HepG2 (cell line): ENCODE data around the gene RHBDD1. TPM values are rescaled to one million over a fixed set of nuclear protein-coding genes. Genes with fewer than 3 reads are reported as not detected.

Source experiments
- ATF7-NPFF ChIP-seq: sonication (generic); formaldehyde crosslinking; IDR thresholded peaks from 2 replicates; pipeline ENCODE4 v1.8.1; 2023; ENCODE audit warnings: mild to moderate bottlenecking, low read depth, missing genetic modification reagents, moderate library complexity
- HNF4G ChIP-seq, 2 experiments: sonication (generic) in 1 of 2; formaldehyde crosslinking in 1 of 2; IDR thresholded peaks; 2 replicates each; pipeline versions ENCODE4 v1.4.0 to v1.6.1; 2011 to 2020; ENCODE audit warnings: borderline replicate concordance in 2 of 2, low read depth in 2 of 2, mild to moderate bottlenecking in 2 of 2, low read length in 1 of 2, missing genetic modification reagents in 1 of 2, moderate library complexity in 1 of 2
- JARID2 ChIP-seq: sonication (generic); formaldehyde crosslinking; IDR thresholded peaks from 2 replicates; pipeline ENCODE4 v1.8.1; 2023; ENCODE audit warnings: missing genetic modification reagents, inconsistent platforms; ENCODE audit not compliant: insufficient replicate concordance
- KDM4B ChIP-seq: sonication (generic); formaldehyde crosslinking; IDR thresholded peaks from 2 replicates; pipeline ENCODE4 v1.4.0; 2020; ENCODE audit warnings: missing genetic modification reagents
- MBNL3 ChIP-seq: fragments of 250-450 bp; sonication (Bioruptor Pico); conservative IDR thresholded peaks from 2 replicates; pipeline ENCODE4 v1.8.0; 2022; ENCODE audit warnings: mild to moderate bottlenecking, inconsistent platforms
- MTA1 ChIP-seq: sonication (generic); formaldehyde crosslinking; IDR thresholded peaks from 2 replicates; pipeline ENCODE4 v1.4.0; 2020; ENCODE audit warnings: missing genetic modification reagents, mild to moderate bottlenecking, borderline replicate concordance
- RAD21 ChIP-seq: fragments of 450-650 bp; formaldehyde crosslinking; IDR thresholded peaks from 2 replicates; pipeline ENCODE4 v1.5.0; 2020; ENCODE audit warnings: mild to moderate bottlenecking
- SAP130 ChIP-seq: IDR thresholded peaks from 2 replicates; pipeline ENCODE4 v1.6.1; 2016; ENCODE audit warnings: low read depth
- SRY ChIP-seq: sonication (generic); formaldehyde crosslinking; IDR thresholded peaks from 2 replicates; pipeline ENCODE4 v1.8.0; 2022; ENCODE audit warnings: mild to moderate bottlenecking, missing genetic modification reagents
- TAF1 ChIP-seq: sonication (generic); formaldehyde crosslinking; IDR thresholded peaks from 2 replicates; pipeline ENCODE4 v1.4.0; 2020; ENCODE audit warnings: missing genetic modification reagents
- ZFP36 ChIP-seq: fragments of 150-350 bp; IDR thresholded peaks from 2 replicates; pipeline ENCODE4 v1.6.1; 2018; ENCODE audit warnings: borderline replicate concordance, low read length, low read depth; ENCODE audit not compliant: partially characterized antibody
- ZFP37 ChIP-seq: sonication (generic); formaldehyde crosslinking; IDR thresholded peaks from 2 replicates; pipeline ENCODE4 v1.4.0; 2020; ENCODE audit warnings: missing genetic modification reagents, borderline replicate concordance
- ZNF484 ChIP-seq: sonication (generic); formaldehyde crosslinking; IDR thresholded peaks from 2 replicates; pipeline ENCODE4 v1.5.1; 2020; ENCODE audit warnings: mild to moderate bottlenecking, low read depth, missing genetic modification reagents, borderline replicate concordance
- ZNF766 ChIP-seq: sonication (generic); formaldehyde crosslinking; IDR thresholded peaks from 2 replicates; pipeline ENCODE4 v1.5.0; 2020; ENCODE audit warnings: missing genetic modification reagents, borderline replicate concordance
- polyA plus RNA-seq, 8 experiments: library from polyadenylated mRNA; depleted of rRNA in 3 of 8; stranded (reverse) in 7 of 8; unstranded in 1 of 8; fragments of >200 nt; fragmentation: Illumina TruSeq in 4 of 8; extraction: Trizol in 4 of 8; gene quantifications; 2 replicates each; pipeline versions ENCODE4 v1.2.1 to v1.2.3, GENCODE V29; 2011 to 2016; ENCODE audit warnings: low read depth in 4 of 8, missing spikeins in 1 of 8, mixed read lengths in 1 of 8; ENCODE audit not compliant: insufficient read depth in 1 of 8
- total RNA-seq, 5 experiments: library from RNA; depleted of rRNA; stranded (reverse); fragments of >200 nt; fragmentation: Illumina TruSeq; extraction: Trizol; gene quantifications; 2 replicates each; pipeline ENCODE4 v1.2.3, GENCODE V29; 2016; ENCODE audit warnings: low read depth in 1 of 5
- TF ChIP-seq, protein P1 (sequence below): sonication (generic); formaldehyde crosslinking; IDR thresholded peaks from 2 replicates; pipeline ENCODE4 v1.8.0; 2022; ENCODE audit warnings: mild to moderate bottlenecking, missing genetic modification reagents, moderate library complexity
- TF ChIP-seq, protein P2 (sequence below): sonication (generic); formaldehyde crosslinking; IDR thresholded peaks from 2 replicates; pipeline ENCODE4 v1.4.0; 2020; ENCODE audit warnings: missing genetic modification reagents
- TF ChIP-seq, protein P3 (sequence below): sonication (generic); formaldehyde crosslinking; IDR thresholded peaks from 2 replicates; pipeline ENCODE4 v1.4.0; 2020; ENCODE audit warnings: missing genetic modification reagents
- TF ChIP-seq, protein P4 (sequence below): sonication (generic); formaldehyde crosslinking; IDR thresholded peaks from 2 replicates; pipeline ENCODE4 v1.5.0; 2020; ENCODE audit warnings: missing genetic modification reagents, mild to moderate bottlenecking, borderline replicate concordance
- TF ChIP-seq, protein P5 (sequence below): sonication (generic); formaldehyde crosslinking; IDR thresholded peaks from 2 replicates; pipeline ENCODE4 v1.5.0; 2020; ENCODE audit warnings: missing genetic modification reagents, mild to moderate bottlenecking, borderline replicate concordance
- TF ChIP-seq, protein P6 (sequence below): sonication (generic); formaldehyde crosslinking; IDR thresholded peaks from 2 replicates; pipeline ENCODE4 v1.5.0; 2020; ENCODE audit warnings: mild to moderate bottlenecking, missing genetic modification reagents, moderate library complexity

The RHBDD1 gene
- total and polyA plus RNA-seq, 2 of the 13 experiments (the other 11 are each of a cell fraction or from before 2014, with no cell fraction given): 8.2 to 9.5 TPM

DNA sequence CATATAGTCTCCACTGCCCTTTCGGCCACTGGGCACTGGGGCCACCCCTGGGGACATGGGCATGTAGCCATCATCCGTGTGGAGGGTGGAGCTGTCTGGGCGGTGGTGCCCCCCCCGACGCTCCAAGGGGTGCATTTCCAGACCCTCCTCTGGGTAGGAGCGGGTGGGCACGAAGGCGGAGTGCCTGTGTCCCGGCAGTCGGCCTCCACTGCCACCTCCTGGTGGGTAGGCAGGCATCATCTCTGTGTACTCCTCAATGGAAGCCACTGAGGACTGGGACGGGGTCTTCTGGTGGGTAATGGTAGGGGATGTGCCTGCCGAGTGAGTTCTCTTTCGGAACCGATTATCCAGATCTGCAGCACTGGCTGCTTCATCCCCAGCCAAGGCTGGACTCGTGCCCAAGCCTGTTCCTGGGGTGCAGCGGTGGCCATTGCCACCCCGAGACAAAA is 39.0 kb upstream of the RHBDD1 start (continued):
- TF ChIP-seq, protein P1, sequence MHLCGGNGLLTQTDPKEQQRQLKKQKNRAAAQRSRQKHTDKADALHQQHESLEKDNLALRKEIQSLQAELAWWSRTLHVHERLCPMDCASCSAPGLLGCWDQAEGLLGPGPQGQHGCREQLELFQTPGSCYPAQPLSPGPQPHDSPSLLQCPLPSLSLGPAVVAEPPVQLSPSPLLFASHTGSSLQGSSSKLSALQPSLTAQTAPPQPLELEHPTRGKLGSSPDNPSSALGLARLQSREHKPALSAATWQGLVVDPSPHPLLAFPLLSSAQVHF (CRISPR knock-in tag): peak; percentile 42; the same call in 1 of the 2 replicates
- TF ChIP-seq JARID2 (CRISPR knock-in tag) (no peak), MTA1 (0 out of 2 replicates have a peak, but pooled peaks have one; percentile 17), HNF4G (IDR thresholded peaks at IDR 0.05; ENCODE audit: borderline replicate concordance, low read depth, low read length) (no peak), HNF4G (CRISPR knock-in tag; IDR thresholded peaks at IDR 0.05; ENCODE audit: borderline replicate concordance, low read depth) (no peak), SRY (CRISPR knock-in tag) (no peak), ATF7-NPFF (no peak), SAP130 (CRISPR knock-in tag) (no peak), TAF1 (CRISPR knock-in tag) (no peak), ZFP36 (no peak), ZNF766 (no peak), RAD21 (CRISPR knock-in tag) (peak; percentile 58; the same call in 1 of the 2 replicates), ZFP37 (no peak), KDM4B (CRISPR knock-in tag) (no peak), ZNF484 (CRISPR knock-in tag) (no peak), MBNL3 (CRISPR knock-in tag) (no peak)
- TF ChIP-seq, protein P2, sequence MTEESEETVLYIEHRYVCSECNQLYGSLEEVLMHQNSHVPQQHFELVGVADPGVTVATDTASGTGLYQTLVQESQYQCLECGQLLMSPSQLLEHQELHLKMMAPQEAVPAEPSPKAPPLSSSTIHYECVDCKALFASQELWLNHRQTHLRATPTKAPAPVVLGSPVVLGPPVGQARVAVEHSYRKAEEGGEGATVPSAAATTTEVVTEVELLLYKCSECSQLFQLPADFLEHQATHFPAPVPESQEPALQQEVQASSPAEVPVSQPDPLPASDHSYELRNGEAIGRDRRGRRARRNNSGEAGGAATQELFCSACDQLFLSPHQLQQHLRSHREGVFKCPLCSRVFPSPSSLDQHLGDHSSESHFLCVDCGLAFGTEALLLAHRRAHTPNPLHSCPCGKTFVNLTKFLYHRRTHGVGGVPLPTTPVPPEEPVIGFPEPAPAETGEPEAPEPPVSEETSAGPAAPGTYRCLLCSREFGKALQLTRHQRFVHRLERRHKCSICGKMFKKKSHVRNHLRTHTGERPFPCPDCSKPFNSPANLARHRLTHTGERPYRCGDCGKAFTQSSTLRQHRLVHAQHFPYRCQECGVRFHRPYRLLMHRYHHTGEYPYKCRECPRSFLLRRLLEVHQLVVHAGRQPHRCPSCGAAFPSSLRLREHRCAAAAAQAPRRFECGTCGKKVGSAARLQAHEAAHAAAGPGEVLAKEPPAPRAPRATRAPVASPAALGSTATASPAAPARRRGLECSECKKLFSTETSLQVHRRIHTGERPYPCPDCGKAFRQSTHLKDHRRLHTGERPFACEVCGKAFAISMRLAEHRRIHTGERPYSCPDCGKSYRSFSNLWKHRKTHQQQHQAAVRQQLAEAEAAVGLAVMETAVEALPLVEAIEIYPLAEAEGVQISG: no peak
- TF ChIP-seq, protein P3, sequence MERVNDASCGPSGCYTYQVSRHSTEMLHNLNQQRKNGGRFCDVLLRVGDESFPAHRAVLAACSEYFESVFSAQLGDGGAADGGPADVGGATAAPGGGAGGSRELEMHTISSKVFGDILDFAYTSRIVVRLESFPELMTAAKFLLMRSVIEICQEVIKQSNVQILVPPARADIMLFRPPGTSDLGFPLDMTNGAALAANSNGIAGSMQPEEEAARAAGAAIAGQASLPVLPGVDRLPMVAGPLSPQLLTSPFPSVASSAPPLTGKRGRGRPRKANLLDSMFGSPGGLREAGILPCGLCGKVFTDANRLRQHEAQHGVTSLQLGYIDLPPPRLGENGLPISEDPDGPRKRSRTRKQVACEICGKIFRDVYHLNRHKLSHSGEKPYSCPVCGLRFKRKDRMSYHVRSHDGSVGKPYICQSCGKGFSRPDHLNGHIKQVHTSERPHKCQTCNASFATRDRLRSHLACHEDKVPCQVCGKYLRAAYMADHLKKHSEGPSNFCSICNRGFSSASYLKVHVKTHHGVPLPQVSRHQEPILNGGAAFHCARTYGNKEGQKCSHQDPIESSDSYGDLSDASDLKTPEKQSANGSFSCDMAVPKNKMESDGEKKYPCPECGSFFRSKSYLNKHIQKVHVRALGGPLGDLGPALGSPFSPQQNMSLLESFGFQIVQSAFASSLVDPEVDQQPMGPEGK (CRISPR knock-in tag): no peak
- TF ChIP-seq, protein P4, sequence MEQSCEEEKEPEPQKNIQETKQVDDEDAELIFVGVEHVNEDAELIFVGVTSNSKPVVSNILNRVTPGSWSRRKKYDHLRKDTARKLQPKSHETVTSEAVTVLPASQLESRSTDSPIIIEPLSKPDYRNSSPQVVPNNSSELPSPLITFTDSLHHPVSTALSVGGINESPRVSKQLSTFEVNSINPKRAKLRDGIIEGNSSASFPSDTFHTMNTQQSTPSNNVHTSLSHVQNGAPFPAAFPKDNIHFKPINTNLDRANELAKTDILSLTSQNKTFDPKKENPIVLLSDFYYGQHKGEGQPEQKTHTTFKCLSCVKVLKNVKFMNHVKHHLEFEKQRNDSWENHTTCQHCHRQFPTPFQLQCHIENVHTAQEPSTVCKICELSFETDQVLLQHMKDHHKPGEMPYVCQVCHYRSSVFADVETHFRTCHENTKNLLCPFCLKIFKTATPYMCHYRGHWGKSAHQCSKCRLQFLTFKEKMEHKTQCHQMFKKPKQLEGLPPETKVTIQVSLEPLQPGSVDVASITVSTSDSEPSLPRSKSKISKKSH (CRISPR knock-in tag): peak; percentile 11; the same call in 1 of the 2 replicates
- TF ChIP-seq, protein P5, sequence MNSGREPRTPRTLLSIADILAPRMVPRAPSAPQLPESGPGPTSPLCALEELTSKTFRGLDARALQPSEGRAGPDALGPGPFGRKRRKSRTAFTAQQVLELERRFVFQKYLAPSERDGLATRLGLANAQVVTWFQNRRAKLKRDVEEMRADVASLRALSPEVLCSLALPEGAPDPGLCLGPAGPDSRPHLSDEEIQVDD (CRISPR knock-in tag): no peak
- TF ChIP-seq, protein P6, sequence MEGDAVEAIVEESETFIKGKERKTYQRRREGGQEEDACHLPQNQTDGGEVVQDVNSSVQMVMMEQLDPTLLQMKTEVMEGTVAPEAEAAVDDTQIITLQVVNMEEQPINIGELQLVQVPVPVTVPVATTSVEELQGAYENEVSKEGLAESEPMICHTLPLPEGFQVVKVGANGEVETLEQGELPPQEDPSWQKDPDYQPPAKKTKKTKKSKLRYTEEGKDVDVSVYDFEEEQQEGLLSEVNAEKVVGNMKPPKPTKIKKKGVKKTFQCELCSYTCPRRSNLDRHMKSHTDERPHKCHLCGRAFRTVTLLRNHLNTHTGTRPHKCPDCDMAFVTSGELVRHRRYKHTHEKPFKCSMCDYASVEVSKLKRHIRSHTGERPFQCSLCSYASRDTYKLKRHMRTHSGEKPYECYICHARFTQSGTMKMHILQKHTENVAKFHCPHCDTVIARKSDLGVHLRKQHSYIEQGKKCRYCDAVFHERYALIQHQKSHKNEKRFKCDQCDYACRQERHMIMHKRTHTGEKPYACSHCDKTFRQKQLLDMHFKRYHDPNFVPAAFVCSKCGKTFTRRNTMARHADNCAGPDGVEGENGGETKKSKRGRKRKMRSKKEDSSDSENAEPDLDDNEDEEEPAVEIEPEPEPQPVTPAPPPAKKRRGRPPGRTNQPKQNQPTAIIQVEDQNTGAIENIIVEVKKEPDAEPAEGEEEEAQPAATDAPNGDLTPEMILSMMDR: peak; percentile 65
